Stimulated activated CD4-positive, alpha-beta T cell treated with anti-CD3 and anti-CD28 coated beads, Interleukin-4, amount 100 ng/mL, for 48 hours (primary cell): ENCODE data around the gene TYW1B.
"Not testable (repeated sequence)": the region's sequence is repeated elsewhere in the genome, so short reads cannot be mapped to it uniquely, and the experiment has no call there.

ENCODE experiments used
- DNase-seq, 2 donors: peaks; one replicate each; pipeline ENCODE4 v3.0.0-alpha.2; 2020; ENCODE audit warnings: low read depth in 2 of 2

Gene TYW1B

GRCh38 chr7:72626428-72627011 lies 201.5 kb downstream of the TYW1B start:
- not testable (repeated sequence) for DNase-seq

GRCh38 chr7:72625721-72626423 lies 202.1 kb downstream of the TYW1B start:
- not testable (repeated sequence) for DNase-seq

GRCh38 chr7:72622532-72622931 lies 205.5 kb downstream of the TYW1B start:
- no peak for DNase-seq

- not testable (repeated sequence) for DNase-seq
These were observed 206.2 kb downstream of the TYW1B start for GRCh38 chr7:72621761-72622187.

GRCh38 chr7:72620923-72621322 lies 207.1 kb downstream of the TYW1B start:
- not testable (repeated sequence) for DNase-seq

- DNase-seq, result not testable (repeated sequence)
These were observed 209.4 kb downstream of the TYW1B start for GRCh38 chr7:72618435-72619180.

- DNase-seq, result not testable (repeated sequence)
These were observed 218.2 kb downstream of the TYW1B start for GRCh38 chr7:72609761-72610160.

- not testable (repeated sequence) for DNase-seq
These were observed 220.0 kb downstream of the TYW1B start for GRCh38 chr7:72607988-72608387.

GRCh38 chr7:72605863-72606431 lies 222.1 kb downstream of the TYW1B start:
- DNase-seq, result not testable (repeated sequence)

- not testable (repeated sequence) for DNase-seq
These were observed 223.0 kb downstream of the TYW1B start for GRCh38 chr7:72604771-72605611.

GRCh38 chr7:72603476-72603875 lies 224.5 kb downstream of the TYW1B start:
- not testable (repeated sequence) for DNase-seq

- no peak for DNase-seq
These were observed 224.9 kb downstream of the TYW1B start for GRCh38 chr7:72603073-72603472.

- not testable (repeated sequence) for DNase-seq
These were observed 226.3 kb downstream of the TYW1B start for GRCh38 chr7:72601683-72602082.

GRCh38 chr7:72590023-72590422 lies 238.0 kb downstream of the TYW1B start:
- DNase-seq, result not testable (repeated sequence)

GRCh38 chr7:72587267-72587666 lies 240.7 kb downstream of the TYW1B start:
- not testable (repeated sequence) for DNase-seq

GRCh38 chr7:72584576-72584975 lies 243.4 kb downstream of the TYW1B start:
- DNase-seq, result not testable (repeated sequence)

GRCh38 chr7:72583620-72584361 lies 244.2 kb downstream of the TYW1B start:
- DNase-seq, result not testable (repeated sequence)

GRCh38 chr7:72580142-72580770 lies 247.7 kb downstream of the TYW1B start:
- DNase-seq, result not testable (repeated sequence)

GRCh38 chr7:72577107-72577506 lies 250.9 kb downstream of the TYW1B start:
- no peak for DNase-seq

GRCh38 chr7:72561988-72562387 lies 266.0 kb downstream of the TYW1B start:
- DNase-seq, result not testable (repeated sequence)
